HG03108 (cell line): ENCODE measurements around the gene OR10V1.
"Not testable (repeated sequence)": the region's sequence is repeated elsewhere in the genome, so short reads cannot be mapped to it uniquely, and the experiment has no call there.

ENCODE experiments used
- ATAC-seq: cut with Tn5 transposase; IDR thresholded peaks from one replicate; pipeline ENCODE4 v1.9.1; 2021; ENCODE audit warnings: moderate library complexity; ENCODE audit not compliant: unreplicated experiment

OR10V1 gene

GRCh38 chr11:59710136-59710847, 3.4 kb downstream of the OR10V1 start:
- no peak for ATAC-seq

DNA sequence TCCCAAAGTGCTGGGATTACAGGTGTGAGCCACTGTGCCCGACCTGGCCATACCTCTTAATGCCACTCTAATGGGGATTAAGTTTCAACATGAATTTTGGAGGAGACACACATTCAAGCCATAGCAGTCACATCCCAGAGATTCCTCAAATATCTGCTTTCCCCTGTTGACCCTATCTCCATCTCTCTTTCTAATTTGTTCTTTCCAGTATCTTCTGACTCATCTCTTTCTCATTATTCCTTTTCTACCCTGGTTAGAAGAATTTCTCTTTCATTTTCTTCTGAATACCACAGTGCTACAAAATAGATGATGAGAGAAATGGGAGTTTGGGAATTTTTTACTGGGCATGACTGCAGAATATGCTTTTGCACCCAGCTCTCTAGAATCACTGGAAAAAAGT, 5.1 kb downstream of the OR10V1 start:
- ATAC-seq: no peak

DNA sequence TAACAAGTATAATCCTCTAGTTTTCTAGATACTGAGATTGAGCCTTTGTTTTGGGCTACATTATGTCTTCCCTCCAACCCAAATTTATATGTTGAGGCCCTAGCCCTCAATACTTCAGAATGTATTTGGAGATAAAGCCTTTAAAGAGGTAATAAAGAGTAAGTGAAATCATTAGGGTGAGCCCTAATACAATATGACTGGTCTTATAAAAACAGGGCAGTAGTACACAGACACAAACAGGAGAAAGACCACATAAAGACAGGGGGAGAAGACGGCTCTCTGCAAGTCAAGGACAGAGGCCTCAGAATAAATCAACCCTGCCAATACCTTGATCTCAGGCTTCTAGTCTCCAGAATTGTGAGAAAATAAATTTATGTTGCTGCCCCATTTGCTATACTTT, 6.3 kb downstream of the OR10V1 start:
- no peak for ATAC-seq

GRCh38 chr11:59706518-59707285, 6.9 kb downstream of the OR10V1 start:
- no peak for ATAC-seq

- ATAC-seq: no peak
Observed at GRCh38 chr11:59705294-59705693, 8.4 kb downstream of the OR10V1 start.

DNA sequence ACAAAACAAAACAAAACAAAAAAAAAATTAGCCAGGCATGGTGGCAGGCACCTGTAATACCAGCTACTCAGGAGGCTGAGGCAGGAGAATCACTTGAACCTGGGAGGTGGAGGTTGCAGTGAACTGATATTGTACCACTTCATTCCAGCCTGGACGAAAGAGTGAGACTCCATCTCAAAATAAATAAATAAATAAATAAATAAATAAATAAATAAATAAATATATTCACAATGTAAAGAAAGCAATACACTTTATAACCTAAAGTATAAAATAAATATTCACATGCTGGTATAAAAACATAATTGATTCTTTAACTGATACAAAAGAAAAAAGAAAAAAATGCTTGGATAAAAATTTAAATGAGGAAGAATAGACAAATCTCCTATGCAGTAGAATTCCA, 10.1 kb downstream of the OR10V1 start:
- ATAC-seq: not testable (repeated sequence)

DNA sequence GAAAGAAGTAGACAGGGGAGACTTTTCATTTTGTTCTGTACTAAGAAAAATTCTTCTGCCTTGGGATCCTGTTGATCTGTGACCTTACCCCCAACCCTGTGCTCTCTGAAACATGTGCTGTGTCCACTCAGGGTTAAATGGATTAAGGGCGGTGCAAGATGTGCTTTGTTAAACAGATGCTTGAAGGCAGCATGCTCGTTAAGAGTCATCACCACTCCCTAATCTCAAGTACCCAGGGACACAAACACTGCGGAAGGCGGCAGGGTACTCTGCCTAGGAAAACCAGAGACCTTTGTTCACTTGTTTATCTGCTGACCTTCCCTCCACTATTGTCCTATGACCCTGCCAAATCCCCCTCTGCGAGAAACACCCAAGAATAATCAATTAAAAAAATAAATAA, 13.5 kb downstream of the OR10V1 start:
- ATAC-seq: not testable (repeated sequence)

DNA sequence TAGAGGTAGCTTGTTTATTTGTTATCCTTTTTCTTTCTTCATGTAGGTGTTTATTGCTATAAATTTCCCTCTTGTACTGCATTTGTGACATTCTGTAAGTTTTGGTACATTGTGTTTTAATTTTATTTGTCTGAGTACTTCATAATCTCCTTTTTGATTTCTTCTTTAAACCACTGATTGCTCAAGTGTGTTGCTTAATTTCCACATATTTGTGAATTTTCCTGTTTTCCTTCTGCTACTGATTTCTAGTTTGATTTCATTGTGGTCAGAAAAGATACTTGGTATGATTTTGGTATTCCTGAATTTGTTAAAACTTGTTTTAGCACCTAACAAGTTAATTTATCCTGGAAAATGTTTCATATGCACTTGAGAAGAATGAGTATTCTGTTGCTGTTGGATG, 15.1 kb downstream of the OR10V1 start:
- no peak for ATAC-seq

DNA sequence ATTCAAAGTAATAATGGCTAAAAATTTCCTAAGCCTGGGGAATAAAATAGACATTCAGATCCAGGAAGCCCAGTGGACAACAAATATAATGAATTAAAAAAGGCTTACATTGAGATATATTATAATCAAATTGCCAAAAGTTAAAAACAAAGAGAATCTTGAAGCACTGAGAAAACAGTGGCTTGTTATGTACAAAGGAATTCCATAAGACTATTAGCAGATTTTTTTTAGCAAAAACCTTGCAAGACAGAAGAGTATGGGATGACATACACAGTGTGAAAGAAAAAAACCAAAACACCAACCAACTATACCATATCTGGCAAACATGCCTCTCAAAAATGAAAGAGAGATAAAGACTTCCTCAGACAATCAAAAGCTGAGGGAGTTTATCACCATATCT, 20.7 kb downstream of the OR10V1 start:
- no peak for ATAC-seq

DNA sequence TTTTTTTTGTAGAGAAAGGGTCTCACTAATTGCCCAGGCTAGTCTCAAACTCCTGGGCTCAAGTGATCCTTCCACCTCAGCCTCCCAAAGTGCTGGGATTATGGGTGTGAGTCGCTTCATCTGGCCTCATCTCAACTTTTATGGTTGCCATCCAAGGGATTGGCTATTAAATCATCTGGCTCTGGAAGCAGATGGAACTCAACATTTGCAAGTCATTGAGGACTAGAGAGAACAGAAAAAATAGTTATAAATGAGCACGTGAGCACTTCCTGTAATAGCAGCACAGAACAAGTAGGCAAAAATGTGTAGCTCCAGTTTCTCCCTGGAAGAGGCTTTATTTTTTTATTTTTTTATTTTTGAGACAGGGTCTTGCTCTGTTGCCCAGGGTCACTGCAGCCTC, 22.5 kb downstream of the OR10V1 start:
- no peak for ATAC-seq

GRCh38 chr11:59689015-59689414, 24.6 kb downstream of the OR10V1 start:
- no peak for ATAC-seq

GRCh38 chr11:59681260-59681725, 32.4 kb downstream of the OR10V1 start:
- ATAC-seq: not testable (repeated sequence)

GRCh38 chr11:59680287-59681154, 33.1 kb downstream of the OR10V1 start:
- ATAC-seq: peak; percentile 79

- ATAC-seq: no peak
Observed at GRCh38 chr11:59679347-59679746, 34.3 kb downstream of the OR10V1 start.

DNA sequence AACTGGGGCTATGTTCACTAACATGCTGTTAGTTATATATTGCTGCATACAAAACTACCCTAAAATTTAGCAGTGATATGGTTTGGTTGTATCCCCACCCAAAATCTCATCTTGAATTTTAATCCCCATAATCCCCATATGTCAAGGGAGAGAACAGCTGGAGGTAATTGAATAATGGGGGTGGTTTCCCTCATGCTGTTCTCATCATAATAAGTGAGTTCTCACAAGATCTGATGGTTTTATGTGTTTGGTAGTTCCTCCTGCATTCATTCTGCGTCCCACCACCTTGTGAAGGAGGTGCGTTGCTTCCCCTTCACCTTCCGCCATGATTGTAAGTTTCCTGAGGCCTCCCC, 34.9 kb downstream of the OR10V1 start:
- ATAC-seq: no peak

- ATAC-seq: no peak
Observed at GRCh38 chr11:59678118-59678812, 35.4 kb downstream of the OR10V1 start.

- ATAC-seq: no peak
Observed at GRCh38 chr11:59676205-59676604, 37.4 kb downstream of the OR10V1 start.

DNA sequence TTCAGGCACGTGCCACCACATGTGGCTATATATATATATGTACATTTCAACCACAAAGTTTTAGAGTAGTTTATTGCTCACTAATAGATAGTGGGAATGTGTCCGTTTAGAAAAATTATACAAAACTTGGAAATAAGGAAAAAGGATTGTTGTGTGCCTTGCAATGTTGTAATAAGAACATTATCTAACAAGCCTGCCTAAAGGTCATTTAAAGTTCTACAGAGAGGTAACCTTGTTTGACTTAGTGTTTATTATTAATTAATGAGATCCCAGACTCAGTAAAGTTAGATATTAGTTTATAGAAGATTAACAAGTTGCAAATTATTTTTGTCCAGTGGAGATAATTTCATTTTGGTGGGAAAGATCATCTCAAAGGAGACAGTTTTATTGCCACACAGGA, 39.4 kb downstream of the OR10V1 start:
- ATAC-seq: no peak

DNA sequence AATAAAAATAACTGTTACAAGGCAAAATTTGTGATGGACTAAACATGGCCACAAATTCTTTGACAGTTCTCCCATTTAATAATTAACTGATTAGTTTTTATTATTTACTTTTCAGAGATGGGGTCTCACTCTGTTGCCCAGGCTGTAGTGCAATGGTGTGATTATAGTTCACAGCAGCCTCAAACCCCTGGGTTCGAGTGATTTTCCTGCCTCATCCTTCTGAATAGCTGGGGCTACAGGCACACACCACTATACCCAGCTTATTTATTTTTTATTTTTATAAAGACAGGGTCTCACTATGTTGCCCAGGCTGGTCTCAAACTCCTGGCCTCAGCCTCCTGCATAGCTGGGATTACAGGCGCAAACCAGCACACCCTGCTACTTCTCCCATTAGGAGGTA, 40.4 kb downstream of the OR10V1 start:
- no peak for ATAC-seq

DNA sequence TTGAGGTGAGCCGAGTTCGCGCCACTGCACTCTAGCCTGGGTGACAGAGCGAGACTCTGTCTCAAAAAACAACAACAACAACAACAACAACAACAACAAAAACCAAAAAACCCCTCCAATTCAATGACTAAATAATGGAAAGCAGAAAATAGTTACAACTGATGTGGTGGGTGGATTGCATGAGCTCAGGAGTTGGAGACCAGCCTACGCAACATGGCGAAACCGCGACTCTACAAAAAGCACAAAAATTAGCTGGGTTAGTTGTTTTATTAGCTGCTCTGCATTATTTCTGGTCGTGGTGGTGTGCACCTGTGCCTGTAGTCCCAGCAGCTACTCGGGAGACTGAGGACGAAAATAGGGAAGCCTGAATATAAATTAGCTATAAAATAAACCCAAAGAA, 42.2 kb downstream of the OR10V1 start:
- ATAC-seq: no peak

DNA sequence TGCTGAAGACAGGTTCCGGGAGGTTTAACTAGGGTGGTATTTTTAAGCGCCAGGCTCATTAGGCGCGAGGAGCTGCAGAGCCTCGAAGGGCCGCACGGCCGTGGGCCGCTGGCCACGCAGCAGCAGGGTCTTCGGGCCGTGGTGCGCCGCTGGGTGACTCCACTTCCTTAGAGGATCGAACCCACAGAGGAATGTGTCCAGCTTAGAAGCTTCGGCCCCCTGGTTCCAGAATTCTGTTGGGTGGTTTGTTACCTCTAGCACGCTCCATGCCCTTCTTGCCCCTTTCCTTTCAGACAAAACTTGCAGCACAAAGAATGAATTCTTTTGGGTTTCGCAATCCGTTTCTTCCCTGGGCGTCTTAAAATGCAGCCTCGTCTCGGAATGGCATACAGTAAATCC, 44.0 kb downstream of the OR10V1 start:
- no peak for ATAC-seq
